GM21786 (cell line): ENCODE results near the gene USP21.
A peak's percentile ranks its signal among the peaks of the same experiment; 100 is the strongest.

Experiments
- ATAC-seq: cut with Tn5 transposase; IDR thresholded peaks from one replicate; pipeline ENCODE4 v1.9.1; 2021; ENCODE audit not compliant: unreplicated experiment

The USP21 gene

GRCh38 chr1:161133220-161133740 is 26.0 kb upstream of the USP21 start:
- ATAC-seq, result no peak

- no peak for ATAC-seq
These were observed 21.4 kb upstream of the USP21 start for GRCh38 chr1:161137881-161138280.

- no peak for ATAC-seq
These were observed 20.9 kb upstream of the USP21 start for GRCh38 chr1:161138431-161138830.

- no peak for ATAC-seq
These were observed 19.5 kb upstream of the USP21 start for GRCh38 chr1:161139766-161140165.

GRCh38 chr1:161140755-161141400 is 18.4 kb upstream of the USP21 start:
- no peak for ATAC-seq

- no peak for ATAC-seq
These were observed 13.5 kb upstream of the USP21 start for GRCh38 chr1:161145832-161146231.

GRCh38 chr1:161153176-161153575 is 6.1 kb upstream of the USP21 start:
- ATAC-seq, result no peak

- peak; percentile 88 for ATAC-seq
These were observed 5.5 kb upstream of the USP21 start, which contains the start of gene UFC1 for GRCh38 chr1:161153682-161154337. Gene UFC1 (plus strand): TSS chr1:161153978. CDS start chr1:161153998, 20 bp downstream.

GRCh38 chr1:161157867-161158266 is 1.4 kb upstream of the USP21 start:
- no peak for ATAC-seq

GRCh38 chr1:161158316-161159010 is 837 bp upstream of the USP21 start:
- ATAC-seq, result no peak

- no peak for ATAC-seq
These were observed 578 bp downstream of the USP21 start for GRCh38 chr1:161159913-161160243.

GRCh38 chr1:161160671-161161145 is 1.4 kb downstream of the USP21 start:
- ATAC-seq, result no peak

GRCh38 chr1:161161652-161162051 is 2.4 kb downstream of the USP21 start:
- no peak for ATAC-seq

- ATAC-seq, result no peak
These were observed 2.8 kb downstream of the USP21 start for GRCh38 chr1:161162052-161162451.

- ATAC-seq, result no peak
These were observed 3.5 kb downstream of the USP21 start for GRCh38 chr1:161162806-161163205.

- ATAC-seq, result no peak
These were observed 4.5 kb downstream of the USP21 start for GRCh38 chr1:161163793-161164192.

GRCh38 chr1:161164901-161165610 is 5.8 kb downstream of the USP21 start:
- no peak for ATAC-seq

- peak; percentile 96 for ATAC-seq
These were observed 6.7 kb downstream of the USP21 start, which contains the start of gene PPOX for GRCh38 chr1:161165742-161166668. Gene PPOX (plus strand): TSS chr1:161166426. CDS start chr1:161166848, 422 bp downstream.

- ATAC-seq, result no peak
These were observed 7.6 kb downstream of the USP21 start for GRCh38 chr1:161166669-161167548.
